Loucy (cell line): ENCODE results near the gene GTF3C1.

Source experiments
- H2AFZ ChIP-seq: fragments of 200-600 bp; sonication (generic); 2 replicates; pipeline ENCODE4 v1.6.0; 2016; ENCODE audit warnings: antibody characterized with exemption, mild to moderate bottlenecking, low read length, moderate library complexity
- H3F3A ChIP-seq: fragments of 200-600 bp; 2 replicates; pipeline ENCODE4 v1.6.0; 2016; ENCODE audit warnings: antibody characterized with exemption, low read depth, mild to moderate bottlenecking
- H3K27me3 ChIP-seq: fragments of 200-600 bp; sonication (generic); 2 replicates; pipeline ENCODE4 v1.6.1; 2014; ENCODE audit warnings: low read length, mild to moderate bottlenecking; ENCODE audit not compliant: insufficient read depth, poor library complexity, severe bottlenecking
- H3K36me3 ChIP-seq: fragments of 200-600 bp; sonication (generic); 2 replicates; pipeline ENCODE4 v1.6.1; 2016; ENCODE audit warnings: low read length; ENCODE audit not compliant: insufficient read depth
- H3K4me1 ChIP-seq: fragments of 200-600 bp; sonication (generic); 2 replicates; pipeline ENCODE4 v1.5.1; 2014; ENCODE audit warnings: low read length, mild to moderate bottlenecking; ENCODE audit not compliant: insufficient read depth, poor library complexity, severe bottlenecking
- H3K4me2 ChIP-seq: fragments of 200-600 bp; sonication (generic); 2 replicates; pipeline ENCODE4 v1.6.0; 2014; ENCODE audit warnings: antibody characterized with exemption, low read length, low read depth, mild to moderate bottlenecking; ENCODE audit not compliant: poor library complexity, severe bottlenecking
- H3K4me3 ChIP-seq: fragments of 200-600 bp; sonication (generic); 2 replicates; pipeline ENCODE4 v1.5.1; 2014; ENCODE audit warnings: low read length, mild to moderate bottlenecking, mixed read lengths; ENCODE audit not compliant: poor library complexity, severe bottlenecking
- H3K79me2 ChIP-seq: fragments of 200-600 bp; sonication (generic); 2 replicates; pipeline ENCODE4 v1.6.1; 2014; ENCODE audit warnings: low read length; ENCODE audit not compliant: insufficient read depth
- H3K9ac ChIP-seq: fragments of 200-600 bp; sonication (generic); 2 replicates; pipeline ENCODE4 v1.6.0; 2014; ENCODE audit warnings: mild to moderate bottlenecking, low read depth, low read length, moderate library complexity; ENCODE audit not compliant: poor library complexity, severe bottlenecking
- H3K9me2 ChIP-seq: fragments of 200-600 bp; sonication (generic); replicated peaks from 2 replicates; pipeline ENCODE4 v1.6.1; 2016; ENCODE audit warnings: low read depth, low read length, mixed read lengths
- H3K9me3 ChIP-seq: fragments of 200-600 bp; sonication (generic); 2 replicates; pipeline ENCODE4 v1.6.1; 2014; ENCODE audit warnings: mild to moderate bottlenecking, antibody characterized with exemption, low read length, low read depth; ENCODE audit not compliant: insufficient read depth
- H4K20me1 ChIP-seq: fragments of 200-600 bp; sonication (generic); 2 replicates; pipeline ENCODE4 v1.6.0; 2014; ENCODE audit warnings: antibody characterized with exemption, low read length, mild to moderate bottlenecking; ENCODE audit not compliant: insufficient read depth, poor library complexity, severe bottlenecking
- CTCF ChIP-seq: fragments of 200-600 bp; sonication (generic); conservative IDR thresholded peaks from 2 replicates; pipeline ENCODE4 v1.5.1; 2014; ENCODE audit warnings: mild to moderate bottlenecking, antibody characterized with exemption, low read length
- EZH2phosphoT487 ChIP-seq: fragments of 200-600 bp; IDR thresholded peaks from 2 replicates; pipeline ENCODE4 v1.6.1; 2018; ENCODE audit warnings: antibody characterized with exemption, mild to moderate bottlenecking, moderate library complexity, borderline replicate concordance

GTF3C1 gene

DNA sequence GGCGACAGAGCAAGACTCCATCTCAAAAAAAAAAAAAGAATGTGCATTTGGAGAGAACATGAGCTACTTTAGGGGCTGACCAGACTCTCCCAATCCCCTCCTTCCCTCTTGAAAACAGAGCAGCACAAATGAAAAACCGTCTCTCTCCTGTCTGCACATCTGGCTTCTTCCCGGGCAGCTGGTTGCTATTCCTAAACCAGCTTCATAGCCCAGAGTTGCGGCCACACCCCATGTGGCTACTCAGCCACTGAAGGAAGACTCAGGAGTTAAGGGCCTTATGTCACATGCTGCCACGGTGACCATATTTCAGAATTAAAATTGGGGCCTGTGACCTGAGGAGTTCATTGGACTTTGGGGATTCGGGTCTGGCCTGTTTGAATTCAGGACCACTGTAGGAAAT lies 48.5 kb upstream of the GTF3C1 start:
- Histone ChIP-seq H4K20me1 (no peaks in the 10 kb centered on the region), H3K9ac (no peak overlapping the region), H3K4me3 (no peak overlapping the region), H2AFZ (no peak overlapping the region), H3K79me2 (no peaks in the 10 kb centered on the region), H3K4me1 (no peaks in the 10 kb centered on the region), H3K36me3 (no peaks in the 10 kb centered on the region), H3K27me3 (no peaks in the 10 kb centered on the region), H3K9me2 (no peaks in the 10 kb centered on the region), H3K9me3 (no peaks in the 10 kb centered on the region), H3K4me2 (no peak overlapping the region), H3F3A (no peaks in the 10 kb centered on the region)
- no peak for TF ChIP-seq EZH2phosphoT487
- TF ChIP-seq CTCF = no peak

- Histone ChIP-seq H3K79me2 (no peaks in the 10 kb centered on the region), H3K9ac (no peak overlapping the region), H3K4me3 (no peak overlapping the region), H3K9me2 (no peaks in the 10 kb centered on the region), H3K4me1 (no peaks in the 10 kb centered on the region), H4K20me1 (no peaks in the 10 kb centered on the region), H3K9me3 (no peaks in the 10 kb centered on the region), H3K36me3 (no peaks in the 10 kb centered on the region), H2AFZ (no peak overlapping the region), H3F3A (no peaks in the 10 kb centered on the region), H3K27me3 (no peaks in the 10 kb centered on the region), H3K4me2 (no peak overlapping the region)
- no peak for TF ChIP-seq CTCF
- no peak for TF ChIP-seq EZH2phosphoT487
These were observed 47.6 kb upstream of the GTF3C1 start for GRCh38 chr16:27597361-27597760.

DNA sequence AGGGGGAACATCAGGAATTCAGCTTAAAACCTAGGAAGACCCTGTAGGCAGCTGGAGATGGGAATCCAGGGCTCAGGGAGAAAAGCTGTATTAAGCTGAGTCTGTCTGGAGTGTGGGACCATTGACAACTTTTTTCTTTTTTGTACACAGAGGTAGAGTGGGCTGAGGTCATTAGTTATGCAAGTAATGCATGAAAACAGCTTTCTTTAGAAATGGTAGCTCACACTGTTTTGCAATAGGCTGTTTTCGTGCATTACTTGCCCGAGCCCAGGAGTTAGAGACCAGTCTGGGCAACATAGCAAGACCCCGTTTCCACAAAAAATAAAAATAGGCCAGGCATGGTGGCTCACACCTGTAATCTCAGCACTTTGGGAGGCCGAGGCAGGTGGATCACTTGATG lies 46.7 kb upstream of the GTF3C1 start:
- H3K4me1 ChIP-seq = no peaks in the 10 kb centered on the region
- no peaks in the 10 kb centered on the region for H3K79me2 ChIP-seq
- H2AFZ ChIP-seq = no peak overlapping the region
- H3K4me3 ChIP-seq = no peak overlapping the region
- TF ChIP-seq CTCF (no peak), EZH2phosphoT487 (no peak)
- H4K20me1 ChIP-seq = no peaks in the 10 kb centered on the region
- no peaks in the 10 kb centered on the region for H3K36me3 ChIP-seq
- H3K9ac ChIP-seq = no peak overlapping the region
- H3K27me3 ChIP-seq = no peaks in the 10 kb centered on the region
- H3F3A ChIP-seq = no peaks in the 10 kb centered on the region
- H3K9me2 ChIP-seq = no peaks in the 10 kb centered on the region
- no peaks in the 10 kb centered on the region for H3K9me3 ChIP-seq
- H3K4me2 ChIP-seq = no peak overlapping the region
